Prostate gland (tissue), 2 donors: ENCODE data around the gene ZNF765.

Experiments used
- POLR2A ChIP-seq: fragments of 450-650 bp; IDR thresholded peaks from one replicate; pipeline ENCODE4 v1.6.1; 2016; ENCODE audit warnings: antibody characterized with exemption, mild to moderate bottlenecking
- POLR2AphosphoS5 ChIP-seq: sonication (generic); formaldehyde crosslinking; IDR thresholded peaks from one replicate; pipeline ENCODE4 v1.6.1; 2017; ENCODE audit warnings: antibody characterized with exemption
- TF ChIP-seq, protein P1 (sequence below), 4 experiments: fragments of 200-600 bp in 2 of 4; fragments of 450-650 bp in 2 of 4; sonication (generic) in 2 of 4; IDR thresholded peaks; 1 replicate in 3 of 4; 2 replicates in 1 of 4; pipeline ENCODE4 v1.5.1; 2016 to 2019; ENCODE audit warnings: antibody characterized with exemption in 4 of 4, mild to moderate bottlenecking in 2 of 4, moderate library complexity in 2 of 4

DNA sequence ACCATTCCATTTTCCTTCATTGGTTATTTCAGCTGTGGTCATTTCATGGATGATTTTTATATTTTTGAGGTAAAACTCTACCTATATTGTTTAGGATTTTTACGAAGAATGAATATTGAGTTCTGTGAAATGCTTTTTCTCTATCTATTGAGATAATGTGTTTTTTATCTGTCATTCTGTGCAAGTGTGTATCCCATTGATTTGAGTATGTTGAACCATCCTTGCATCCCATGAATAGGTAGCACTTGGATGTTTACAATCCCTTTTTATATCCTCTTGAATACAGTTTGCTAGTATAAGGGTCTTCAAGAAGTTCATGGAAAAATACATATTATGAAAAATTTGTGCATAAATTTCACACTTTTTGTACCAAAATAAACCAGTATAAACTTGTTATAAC lies 39.2 kb upstream of the ZNF765 start:
- TF ChIP-seq, protein P1, sequence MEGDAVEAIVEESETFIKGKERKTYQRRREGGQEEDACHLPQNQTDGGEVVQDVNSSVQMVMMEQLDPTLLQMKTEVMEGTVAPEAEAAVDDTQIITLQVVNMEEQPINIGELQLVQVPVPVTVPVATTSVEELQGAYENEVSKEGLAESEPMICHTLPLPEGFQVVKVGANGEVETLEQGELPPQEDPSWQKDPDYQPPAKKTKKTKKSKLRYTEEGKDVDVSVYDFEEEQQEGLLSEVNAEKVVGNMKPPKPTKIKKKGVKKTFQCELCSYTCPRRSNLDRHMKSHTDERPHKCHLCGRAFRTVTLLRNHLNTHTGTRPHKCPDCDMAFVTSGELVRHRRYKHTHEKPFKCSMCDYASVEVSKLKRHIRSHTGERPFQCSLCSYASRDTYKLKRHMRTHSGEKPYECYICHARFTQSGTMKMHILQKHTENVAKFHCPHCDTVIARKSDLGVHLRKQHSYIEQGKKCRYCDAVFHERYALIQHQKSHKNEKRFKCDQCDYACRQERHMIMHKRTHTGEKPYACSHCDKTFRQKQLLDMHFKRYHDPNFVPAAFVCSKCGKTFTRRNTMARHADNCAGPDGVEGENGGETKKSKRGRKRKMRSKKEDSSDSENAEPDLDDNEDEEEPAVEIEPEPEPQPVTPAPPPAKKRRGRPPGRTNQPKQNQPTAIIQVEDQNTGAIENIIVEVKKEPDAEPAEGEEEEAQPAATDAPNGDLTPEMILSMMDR (IDR thresholded peaks at IDR 0.05): no peak
- no peak for TF ChIP-seq POLR2A
- TF ChIP-seq POLR2AphosphoS5: no peak
